ENCODE data around the gene DOCK2.

Gene DOCK2

DNA sequence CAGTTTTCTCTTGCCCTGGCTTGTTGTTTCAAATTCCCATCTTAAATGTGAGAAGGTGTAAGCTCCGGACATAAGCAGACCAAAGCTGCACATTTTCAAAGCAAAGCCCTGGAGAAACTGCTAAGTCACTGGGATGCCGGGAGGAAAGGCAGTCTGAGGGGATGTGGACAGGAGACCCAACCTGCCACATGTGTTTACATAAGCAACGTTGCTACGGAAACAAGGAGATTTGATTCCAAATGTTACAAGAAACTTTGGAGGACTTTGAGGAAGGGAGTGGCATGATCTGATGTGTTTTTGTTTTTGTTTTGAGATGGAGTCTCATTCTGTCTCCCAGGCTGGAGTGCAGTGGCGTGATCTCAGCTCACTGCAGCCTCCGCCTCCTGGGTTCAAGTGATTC, 368.9 kb downstream of the DOCK2 start:
- Histone ChIP-seq H3K23ac (ENCODE audit: low read depth, low read length, poor library complexity) (no peak overlapping the region), H2BK5ac (ENCODE audit: low read length) (no peak overlapping the region), H3K9ac (ENCODE audit: low read depth, low read length, poor library complexity) (no peak overlapping the region), H2BK12ac (ENCODE audit: low read length) (no peak overlapping the region), H3K36me3 (replicated peaks in 1 of 2; ENCODE audit: control insufficient read depth in 2 of 2, insufficient read depth in 2 of 2, low read length in 2 of 2) (no peaks in the 10 kb centered on the region), H3K27me3 (ENCODE audit: control insufficient read depth in 3 of 3, insufficient read depth in 3 of 3, low read depth in 1 of 3, low read length in 3 of 3) (no peaks in the 10 kb centered on the region), H3K4me2 (ENCODE audit: insufficient read depth, low read length, poor library complexity, severe bottlenecking) (no peak overlapping the region), H3K27ac (replicated peaks; ENCODE audit: low read length) (no peak overlapping the region), H3K18ac (ENCODE audit: low read length) (no peak overlapping the region), H3K79me1 (ENCODE audit: low read depth, low read length) (no peaks in the 10 kb centered on the region), H4K8ac (ENCODE audit: low read depth, low read length) (no peak overlapping the region), H2AFZ (ENCODE audit: low read length) (no peak overlapping the region), H2AK5ac (ENCODE audit: low read depth, low read length) (no peak overlapping the region), H3K9me3 (replicated peaks in 1 of 2; ENCODE audit: control insufficient read depth in 2 of 2, insufficient read depth in 1 of 2, low read depth in 1 of 2, low read length in 2 of 2) (no peaks in the 10 kb centered on the region), H4K91ac (ENCODE audit: low read depth, low read length, poor library complexity) (no peak overlapping the region), H3K14ac (ENCODE audit: low read length) (no peak overlapping the region), H3K4ac (ENCODE audit: low read length) (no peak overlapping the region), H2BK120ac (ENCODE audit: low read depth, low read length) (no peak overlapping the region), H3K4me1 (ENCODE audit: control insufficient read depth in 2 of 2, insufficient read depth in 1 of 2, low read depth in 1 of 2, low read length in 2 of 2) (no peaks in the 10 kb centered on the region), H2BK15ac (ENCODE audit: low read length) (no peak overlapping the region), H3K4me3 (ENCODE audit: low read length in 2 of 2) (no peak overlapping the region)
- no peak for DNase-seq (ENCODE audit: low spot score)
- no CpG with 5 or more reads among the region's 6 CpGs for WGBS, 2 donors (ENCODE audit: extremely low coverage in 2 of 2, insufficient read length in 2 of 2, insufficient replicate concordance in 1 of 2)

GRCh38 chr5:170008376-170008775, 371.3 kb downstream of the DOCK2 start:
- H4K8ac ChIP-seq (ENCODE audit: low read depth, low read length) = no peak overlapping the region
- no CpG with 5 or more reads among the region's 6 CpGs for WGBS, 2 donors (ENCODE audit: extremely low coverage in 2 of 2, insufficient read length in 2 of 2, insufficient replicate concordance in 1 of 2)
- no peak overlapping the region for H2BK120ac ChIP-seq (ENCODE audit: low read depth, low read length)
- no peak overlapping the region for H2BK15ac ChIP-seq (ENCODE audit: low read length)
- no peak overlapping the region for H3K4me2 ChIP-seq (ENCODE audit: insufficient read depth, low read length, poor library complexity, severe bottlenecking)
- no peak for DNase-seq (ENCODE audit: low spot score)
- no peak overlapping the region for H4K91ac ChIP-seq (ENCODE audit: low read depth, low read length, poor library complexity)
- H2AK5ac ChIP-seq (ENCODE audit: low read depth, low read length) = no peak overlapping the region
- no peak overlapping the region for H3K18ac ChIP-seq (ENCODE audit: low read length)
- no peak overlapping the region for H3K27ac ChIP-seq (replicated peaks; ENCODE audit: low read length)
- no peaks in the 10 kb centered on the region for H3K36me3 ChIP-seq (replicated peaks in 1 of 2; ENCODE audit: control insufficient read depth in 2 of 2, insufficient read depth in 2 of 2, low read length in 2 of 2)
- H3K4ac ChIP-seq (ENCODE audit: low read length) = no peak overlapping the region
- no peak overlapping the region for H3K23ac ChIP-seq (ENCODE audit: low read depth, low read length, poor library complexity)
- no peaks in the 10 kb centered on the region for H3K27me3 ChIP-seq (ENCODE audit: control insufficient read depth in 3 of 3, insufficient read depth in 3 of 3, low read depth in 1 of 3, low read length in 3 of 3)
- H3K14ac ChIP-seq (ENCODE audit: low read length) = no peak overlapping the region
- no peaks in the 10 kb centered on the region for H3K79me1 ChIP-seq (ENCODE audit: low read depth, low read length)
- no peak overlapping the region for H3K9ac ChIP-seq (ENCODE audit: low read depth, low read length, poor library complexity)
- H2AFZ ChIP-seq (ENCODE audit: low read length) = no peak overlapping the region
- no peaks in the 10 kb centered on the region for H3K9me3 ChIP-seq (replicated peaks in 1 of 2; ENCODE audit: control insufficient read depth in 2 of 2, insufficient read depth in 1 of 2, low read depth in 1 of 2, low read length in 2 of 2)
- H2BK5ac ChIP-seq (ENCODE audit: low read length) = no peak overlapping the region
- no peak overlapping the region for H2BK12ac ChIP-seq (ENCODE audit: low read length)
- H3K4me1 ChIP-seq (ENCODE audit: control insufficient read depth in 2 of 2, insufficient read depth in 1 of 2, low read depth in 1 of 2, low read length in 2 of 2) = no peaks in the 10 kb centered on the region
- no peak overlapping the region for H3K4me3 ChIP-seq (ENCODE audit: low read length in 2 of 2)

DNA sequence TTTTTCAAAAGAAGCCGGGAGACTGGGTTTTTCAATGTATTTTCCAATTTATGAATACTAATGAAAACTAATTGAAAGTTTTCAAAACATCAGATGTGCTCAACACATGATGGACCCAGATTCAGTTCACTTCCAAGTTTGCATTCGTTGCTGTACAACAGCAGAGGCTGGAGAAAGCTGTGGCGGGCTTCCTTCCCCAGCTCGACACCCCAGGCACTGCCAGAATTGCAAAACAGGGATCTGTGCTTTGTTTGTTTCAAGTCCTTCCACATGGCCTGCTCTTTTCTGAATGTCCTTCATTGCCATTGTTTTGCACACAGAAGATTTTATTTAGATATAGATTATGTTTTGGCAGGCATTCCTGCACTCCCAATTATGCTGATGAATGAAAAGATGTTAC, 373.5 kb downstream of the DOCK2 start:
- Histone ChIP-seq H3K4me3 (ENCODE audit: low read length in 2 of 2) (no peak overlapping the region), H3K4me1 (ENCODE audit: control insufficient read depth in 2 of 2, insufficient read depth in 1 of 2, low read depth in 1 of 2, low read length in 2 of 2) (no peaks in the 10 kb centered on the region), H3K27ac (replicated peaks; ENCODE audit: low read length) (no peak overlapping the region), H3K4me2 (ENCODE audit: insufficient read depth, low read length, poor library complexity, severe bottlenecking) (no peak overlapping the region), H3K79me1 (ENCODE audit: low read depth, low read length) (no peaks in the 10 kb centered on the region), H2BK12ac (ENCODE audit: low read length) (no peak overlapping the region), H2BK120ac (ENCODE audit: low read depth, low read length) (no peak overlapping the region), H2AK5ac (ENCODE audit: low read depth, low read length) (no peak overlapping the region), H3K23ac (ENCODE audit: low read depth, low read length, poor library complexity) (no peak overlapping the region), H3K36me3 (replicated peaks in 1 of 2; ENCODE audit: control insufficient read depth in 2 of 2, insufficient read depth in 2 of 2, low read length in 2 of 2) (no peaks in the 10 kb centered on the region), H4K8ac (ENCODE audit: low read depth, low read length) (no peak overlapping the region), H2BK15ac (ENCODE audit: low read length) (no peak overlapping the region), H3K9ac (ENCODE audit: low read depth, low read length, poor library complexity) (no peak overlapping the region), H3K4ac (ENCODE audit: low read length) (no peak overlapping the region), H2BK5ac (ENCODE audit: low read length) (no peak overlapping the region), H3K9me3 (replicated peaks in 1 of 2; ENCODE audit: control insufficient read depth in 2 of 2, insufficient read depth in 1 of 2, low read depth in 1 of 2, low read length in 2 of 2) (no peaks in the 10 kb centered on the region), H2AFZ (ENCODE audit: low read length) (no peak overlapping the region), H3K18ac (ENCODE audit: low read length) (no peak overlapping the region), H3K27me3 (ENCODE audit: control insufficient read depth in 3 of 3, insufficient read depth in 3 of 3, low read depth in 1 of 3, low read length in 3 of 3) (no peaks in the 10 kb centered on the region), H4K91ac (ENCODE audit: low read depth, low read length, poor library complexity) (no peak overlapping the region), H3K14ac (ENCODE audit: low read length) (no peak overlapping the region)
- WGBS, 2 donors (ENCODE audit: extremely low coverage in 2 of 2, insufficient read length in 2 of 2, insufficient replicate concordance in 1 of 2) = no CpG with 5 or more reads among the region's 4 CpGs
- no peak for DNase-seq (ENCODE audit: low spot score)

- H2BK120ac ChIP-seq (ENCODE audit: low read depth, low read length) = no peak overlapping the region
- H3K36me3 ChIP-seq (replicated peaks in 1 of 2; ENCODE audit: control insufficient read depth in 2 of 2, insufficient read depth in 2 of 2, low read length in 2 of 2) = no peaks in the 10 kb centered on the region
- no peak overlapping the region for H3K14ac ChIP-seq (ENCODE audit: low read length)
- no peak overlapping the region for H3K4ac ChIP-seq (ENCODE audit: low read length)
- H3K4me2 ChIP-seq (ENCODE audit: insufficient read depth, low read length, poor library complexity, severe bottlenecking) = no peak overlapping the region
- no peak overlapping the region for H2BK15ac ChIP-seq (ENCODE audit: low read length)
- H3K79me1 ChIP-seq (ENCODE audit: low read depth, low read length) = no peaks in the 10 kb centered on the region
- no peak overlapping the region for H3K18ac ChIP-seq (ENCODE audit: low read length)
- no peak overlapping the region for H3K27ac ChIP-seq (replicated peaks; ENCODE audit: low read length)
- no peaks in the 10 kb centered on the region for H3K27me3 ChIP-seq (ENCODE audit: control insufficient read depth in 3 of 3, insufficient read depth in 3 of 3, low read depth in 1 of 3, low read length in 3 of 3)
- no peak overlapping the region for H2BK12ac ChIP-seq (ENCODE audit: low read length)
- H2AK5ac ChIP-seq (ENCODE audit: low read depth, low read length) = no peak overlapping the region
- WGBS, 2 donors (ENCODE audit: extremely low coverage in 2 of 2, insufficient read length in 2 of 2, insufficient replicate concordance in 1 of 2) = no CpG with 5 or more reads among the region's 2 CpGs
- no peak overlapping the region for H2AFZ ChIP-seq (ENCODE audit: low read length)
- no peak overlapping the region for H4K91ac ChIP-seq (ENCODE audit: low read depth, low read length, poor library complexity)
- no peak overlapping the region for H3K4me3 ChIP-seq (ENCODE audit: low read length in 2 of 2)
- no peak overlapping the region for H3K23ac ChIP-seq (ENCODE audit: low read depth, low read length, poor library complexity)
- no peaks in the 10 kb centered on the region for H3K4me1 ChIP-seq (ENCODE audit: control insufficient read depth in 2 of 2, insufficient read depth in 1 of 2, low read depth in 1 of 2, low read length in 2 of 2)
- H2BK5ac ChIP-seq (ENCODE audit: low read length) = no peak overlapping the region
- no peak for DNase-seq (ENCODE audit: low spot score)
- no peaks in the 10 kb centered on the region for H3K9me3 ChIP-seq (replicated peaks in 1 of 2; ENCODE audit: control insufficient read depth in 2 of 2, insufficient read depth in 1 of 2, low read depth in 1 of 2, low read length in 2 of 2)
- no peak overlapping the region for H3K9ac ChIP-seq (ENCODE audit: low read depth, low read length, poor library complexity)
- H4K8ac ChIP-seq (ENCODE audit: low read depth, low read length) = no peak overlapping the region
These were observed 374.7 kb downstream of the DOCK2 start for GRCh38 chr5:170011751-170012150.

All from neuronal stem cell (in vitro differentiated cells).